Lower lobe of right lung (tissue), 2 donors: ENCODE data around the gene SH3GL1. TPM values are rescaled to one million over a fixed set of nuclear protein-coding genes. Genes with fewer than 3 reads are reported as not detected.

Source experiments
- ATAC-seq, 2 donors: fragments of 200-7000 bp; cut with Tn5 transposase; one replicate each; pipeline ENCODE4 v1.9.1; 2020 to 2022; ENCODE audit warnings: mild to moderate bottlenecking in 2 of 2, moderate library complexity in 2 of 2
- DNase-seq: peaks from one replicate; pipeline ENCODE4 v3.0.0-alpha.2; 2020
- H3K27ac ChIP-seq: fragments of 200-600 bp; one replicate; pipeline ENCODE4 v1.8.0; 2022
- H3K27me3 ChIP-seq: fragments of 200-600 bp; one replicate; pipeline ENCODE4 v1.8.0; 2022; ENCODE audit warnings: low read depth
- H3K36me3 ChIP-seq: fragments of 200-600 bp; one replicate; pipeline ENCODE4 v1.8.0; 2022; ENCODE audit warnings: mild to moderate bottlenecking
- H3K4me1 ChIP-seq: fragments of 200-600 bp; one replicate; pipeline ENCODE4 v1.8.0; 2022
- H3K4me3 ChIP-seq: fragments of 200-600 bp; one replicate; pipeline ENCODE4 v1.8.0; 2022; ENCODE audit warnings: mild to moderate bottlenecking
- H3K9me3 ChIP-seq: fragments of 200-600 bp; one replicate; pipeline ENCODE4 v1.8.0; 2022
- intact Hi-C: fragments of 100-400 bp; cut with DNase I; formaldehyde crosslinking; loops from one replicate; pipeline ENCODE4 v1.11.0; 2022
- total RNA-seq: library from RNA; stranded (reverse); fragmentation: NEBNext Ultra II Directional; extraction: Animal tissue kit (Norgen Biotek cat#: 25700); gene quantifications from one replicate; pipeline ENCODE4 v1.2.1, GENCODE V29; 2021
- TF ChIP-seq, protein P1 (sequence below): fragments of 200-600 bp; IDR thresholded peaks from one replicate; pipeline ENCODE4 v1.8.0; 2022; ENCODE audit warnings: antibody characterized with exemption, mild to moderate bottlenecking
- donor health status: DM: no; HTN: yes; CAD: no; lungs with severe emphysema.

The SH3GL1 gene
- total RNA-seq, 1 donor from 2014 or later: 44.3 TPM

DNA sequence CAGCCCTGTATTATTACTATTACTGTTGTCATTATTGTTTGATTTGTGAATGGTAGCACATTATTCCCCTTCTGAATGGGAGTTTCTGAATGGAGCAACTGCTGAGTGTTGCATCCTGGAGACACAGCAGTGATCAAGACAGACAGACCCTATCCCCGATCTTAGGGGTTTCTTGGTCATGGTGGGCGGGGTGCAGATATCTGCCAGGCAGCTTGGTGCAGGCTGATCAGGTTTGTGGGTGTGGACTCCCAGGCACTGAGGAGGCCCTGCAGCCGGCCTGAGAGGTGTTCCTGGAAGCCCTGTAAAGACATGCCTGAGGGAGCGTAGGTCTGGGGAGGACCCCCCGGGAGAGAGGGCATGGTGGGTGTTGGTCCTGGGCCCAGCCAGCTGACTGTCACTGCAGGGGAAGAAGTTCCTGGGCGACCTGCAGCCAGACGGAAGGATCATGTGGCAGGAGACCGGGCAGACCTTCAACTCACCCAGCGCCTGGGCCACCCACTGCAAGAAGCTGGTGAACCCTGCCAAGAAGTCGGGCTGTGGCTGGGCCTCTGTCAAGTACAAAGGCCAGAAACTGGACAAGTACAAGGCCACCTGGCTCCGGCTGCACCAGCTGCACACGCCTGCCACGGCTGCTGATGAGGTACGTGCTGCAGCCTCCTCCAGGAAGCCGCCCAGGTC, 54.9 kb downstream of the SH3GL1 start:
- intact Hi-C loops: no loop called here
- Histone ChIP-seq H3K27ac (no peak overlapping the region), H3K4me3 (no peak overlapping the region), H3K36me3 (peaks cover 15% of the 10 kb centered on the region), H3K27me3 (no peaks in the 10 kb centered on the region), H3K9me3 (no peaks in the 10 kb centered on the region), H3K4me1 (peaks cover 13% of the 10 kb centered on the region)
- DNase-seq: no peak
- TF ChIP-seq, protein P1, sequence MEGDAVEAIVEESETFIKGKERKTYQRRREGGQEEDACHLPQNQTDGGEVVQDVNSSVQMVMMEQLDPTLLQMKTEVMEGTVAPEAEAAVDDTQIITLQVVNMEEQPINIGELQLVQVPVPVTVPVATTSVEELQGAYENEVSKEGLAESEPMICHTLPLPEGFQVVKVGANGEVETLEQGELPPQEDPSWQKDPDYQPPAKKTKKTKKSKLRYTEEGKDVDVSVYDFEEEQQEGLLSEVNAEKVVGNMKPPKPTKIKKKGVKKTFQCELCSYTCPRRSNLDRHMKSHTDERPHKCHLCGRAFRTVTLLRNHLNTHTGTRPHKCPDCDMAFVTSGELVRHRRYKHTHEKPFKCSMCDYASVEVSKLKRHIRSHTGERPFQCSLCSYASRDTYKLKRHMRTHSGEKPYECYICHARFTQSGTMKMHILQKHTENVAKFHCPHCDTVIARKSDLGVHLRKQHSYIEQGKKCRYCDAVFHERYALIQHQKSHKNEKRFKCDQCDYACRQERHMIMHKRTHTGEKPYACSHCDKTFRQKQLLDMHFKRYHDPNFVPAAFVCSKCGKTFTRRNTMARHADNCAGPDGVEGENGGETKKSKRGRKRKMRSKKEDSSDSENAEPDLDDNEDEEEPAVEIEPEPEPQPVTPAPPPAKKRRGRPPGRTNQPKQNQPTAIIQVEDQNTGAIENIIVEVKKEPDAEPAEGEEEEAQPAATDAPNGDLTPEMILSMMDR: no peak
- ATAC-seq: no peak

DNA sequence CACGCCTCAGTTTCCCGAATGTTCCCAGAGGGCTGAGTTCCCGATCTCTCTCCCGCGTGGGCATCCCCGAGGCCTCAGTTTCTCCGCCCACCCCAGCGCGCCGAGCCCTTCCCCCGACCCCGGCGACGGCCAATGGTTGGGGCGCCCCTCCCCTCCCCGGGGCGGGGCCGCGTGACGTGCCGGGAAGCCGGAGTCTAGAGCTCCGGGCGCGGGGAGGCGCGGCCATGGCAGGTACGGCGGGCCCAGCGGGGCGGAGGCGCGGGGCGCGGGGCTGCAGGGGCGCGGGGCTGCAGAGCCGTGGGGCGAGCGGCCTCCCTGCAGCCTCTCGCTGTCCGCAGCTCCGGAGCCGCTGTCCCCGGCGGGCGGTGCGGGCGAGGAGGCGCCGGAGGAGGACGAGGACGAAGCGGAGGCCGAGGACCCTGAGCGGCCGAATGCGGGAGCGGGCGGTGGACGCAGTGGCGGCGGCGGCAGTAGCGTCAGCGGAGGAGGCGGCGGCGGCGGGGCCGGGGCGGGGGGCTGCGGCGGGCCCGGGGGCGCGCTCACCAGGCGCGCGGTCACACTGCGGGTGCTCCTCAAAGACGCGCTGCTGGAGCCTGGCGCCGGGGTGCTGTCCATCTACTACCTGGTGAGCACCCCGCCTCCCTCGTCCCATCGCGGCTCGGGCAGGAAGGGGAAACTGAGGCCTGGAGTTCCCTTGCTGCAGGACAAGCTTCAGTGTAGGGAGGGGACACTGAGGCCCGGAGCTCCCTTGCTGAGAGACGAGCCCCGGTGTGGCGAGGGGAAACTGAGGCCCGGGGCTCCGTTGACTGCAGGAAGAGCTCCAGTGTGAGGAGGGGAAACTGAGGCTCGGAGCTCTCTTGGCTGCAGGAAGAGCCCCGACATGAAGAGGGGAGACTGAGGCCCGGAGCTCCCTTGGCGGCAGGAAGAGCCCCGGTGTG, 56.7 kb downstream of the SH3GL1 start, which contains the start of gene MPND:
Gene MPND (plus strand): TSS at position 193 of the 938 bp plus-strand sequence. CDS start 32 bp downstream, at position 225.
- intact Hi-C loops: no loop called here
- Histone ChIP-seq H3K9me3 (no peaks in the 10 kb centered on the region), H3K27ac (peak within 1 kb of the TSS; percentile 91), H3K4me1 (peaks cover 19% of the 10 kb centered on the region), H3K36me3 (peaks cover 15% of the 10 kb centered on the region), H3K27me3 (no peaks in the 10 kb centered on the region), H3K4me3 (peak within 1 kb of the TSS; percentile 89)
- DNase-seq (peak; percentile 96), ATAC-seq (peak; percentile 92 to 93)
- TF ChIP-seq, protein P1: no peak

DNA sequence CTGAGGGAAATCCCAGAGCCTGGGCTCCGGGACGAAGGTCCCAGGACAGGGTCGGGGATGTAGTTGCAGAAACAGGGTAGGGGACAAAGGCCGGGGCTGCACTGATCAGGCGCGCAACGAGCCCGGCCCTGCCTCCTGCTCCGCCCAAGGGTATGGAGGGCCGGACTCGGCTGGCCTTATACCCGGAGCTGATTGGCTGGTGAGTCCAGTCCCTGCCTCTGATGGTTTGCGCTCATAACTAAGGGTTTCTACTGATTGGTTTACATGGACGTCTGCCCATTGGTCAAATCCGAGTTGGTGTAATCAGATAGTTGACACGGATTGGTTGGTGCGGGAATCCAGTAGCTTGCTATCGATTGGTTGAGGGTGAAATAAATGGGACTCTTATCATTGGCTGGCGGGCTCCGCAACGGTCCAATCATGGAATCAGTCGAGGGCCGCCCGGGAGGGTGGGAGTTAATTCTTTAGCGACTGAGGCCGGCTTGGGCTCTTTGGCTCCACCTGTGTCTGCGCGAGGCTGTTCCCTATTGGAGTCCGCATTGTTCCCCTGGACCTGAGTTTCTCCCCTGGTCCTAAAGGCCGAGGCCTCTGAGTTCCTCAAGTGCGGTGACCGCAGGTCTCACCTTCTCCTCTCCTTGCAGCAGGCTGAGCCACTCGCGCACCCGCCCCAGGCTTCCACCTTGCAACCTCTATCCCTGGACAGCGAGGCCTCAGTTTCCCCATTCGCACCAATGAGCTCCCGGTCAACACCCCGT, 57.6 kb downstream of the SH3GL1 start:
- ATAC-seq: peak; percentile 95 to 96
- intact Hi-C loops: no loop called here

DNA sequence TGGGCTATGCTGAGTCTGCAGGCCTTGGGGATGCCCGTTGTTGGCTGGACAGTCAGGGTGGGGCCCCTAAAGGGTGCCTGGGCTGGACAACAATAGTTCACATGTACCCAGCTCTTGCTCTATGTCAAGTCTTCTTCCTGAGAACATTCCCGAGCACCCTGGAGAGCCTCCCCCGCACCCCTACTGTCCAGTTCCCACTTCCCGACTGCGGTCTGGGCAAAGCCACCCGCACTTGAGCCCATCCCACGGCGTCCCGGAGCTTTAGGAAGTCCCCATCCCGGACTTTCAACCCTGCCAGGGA, 58.1 kb downstream of the SH3GL1 start:
- DNase-seq (no peak), ATAC-seq (peak; percentile 1 to 11)
- intact Hi-C loops: no loop called here
- TF ChIP-seq, protein P1: no peak
- Histone ChIP-seq H3K36me3 (peaks cover 8% of the 10 kb centered on the region), H3K4me3 (peak overlapping the region; percentile 89), H3K9me3 (no peaks in the 10 kb centered on the region), H3K27ac (peak overlapping the region; percentile 90), H3K4me1 (peaks cover 26% of the 10 kb centered on the region), H3K27me3 (no peaks in the 10 kb centered on the region)

More for the DNA sequence above, 57.6 kb downstream of the SH3GL1 start:
- Histone ChIP-seq H3K27ac (peak overlapping the region; percentile 91), H3K4me3 (peak overlapping the region; percentile 89), H3K9me3 (no peaks in the 10 kb centered on the region), H3K36me3 (peaks cover 12% of the 10 kb centered on the region), H3K27me3 (no peaks in the 10 kb centered on the region), H3K4me1 (peaks cover 25% of the 10 kb centered on the region)
- DNase-seq: peak; percentile 96
- TF ChIP-seq, protein P1: peak; percentile 46
